GM18519 (cell line): ENCODE data around the gene ILK.
A peak's percentile ranks its signal among the peaks of the same experiment; 100 is the strongest.

Experiments used
- ATAC-seq: cut with Tn5 transposase; IDR thresholded peaks from one replicate; pipeline ENCODE4 v1.9.1; 2021; ENCODE audit warnings: mild to moderate bottlenecking, moderate library complexity; ENCODE audit not compliant: unreplicated experiment, low FRiP score

ILK gene

DNA sequence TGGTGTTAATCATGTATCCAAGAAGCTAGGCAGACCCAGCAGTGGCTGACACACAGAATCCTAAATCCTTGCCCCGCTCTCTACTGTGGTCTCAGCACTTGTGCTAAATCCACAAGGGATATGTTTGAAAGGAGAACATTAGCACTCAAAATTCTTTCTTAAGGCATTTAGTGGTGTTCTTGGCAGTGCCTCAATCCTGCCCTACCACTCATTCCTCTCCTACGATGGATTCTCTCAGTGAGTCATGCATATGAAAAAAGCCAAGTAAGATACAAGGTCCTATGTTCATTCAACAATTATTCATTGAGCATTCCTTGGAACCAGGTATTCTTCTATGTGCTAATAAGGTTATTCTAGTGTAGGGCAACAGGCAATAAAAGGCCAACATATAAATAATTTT lies 31.4 kb upstream of the ILK start:
- ATAC-seq, result no peak

DNA sequence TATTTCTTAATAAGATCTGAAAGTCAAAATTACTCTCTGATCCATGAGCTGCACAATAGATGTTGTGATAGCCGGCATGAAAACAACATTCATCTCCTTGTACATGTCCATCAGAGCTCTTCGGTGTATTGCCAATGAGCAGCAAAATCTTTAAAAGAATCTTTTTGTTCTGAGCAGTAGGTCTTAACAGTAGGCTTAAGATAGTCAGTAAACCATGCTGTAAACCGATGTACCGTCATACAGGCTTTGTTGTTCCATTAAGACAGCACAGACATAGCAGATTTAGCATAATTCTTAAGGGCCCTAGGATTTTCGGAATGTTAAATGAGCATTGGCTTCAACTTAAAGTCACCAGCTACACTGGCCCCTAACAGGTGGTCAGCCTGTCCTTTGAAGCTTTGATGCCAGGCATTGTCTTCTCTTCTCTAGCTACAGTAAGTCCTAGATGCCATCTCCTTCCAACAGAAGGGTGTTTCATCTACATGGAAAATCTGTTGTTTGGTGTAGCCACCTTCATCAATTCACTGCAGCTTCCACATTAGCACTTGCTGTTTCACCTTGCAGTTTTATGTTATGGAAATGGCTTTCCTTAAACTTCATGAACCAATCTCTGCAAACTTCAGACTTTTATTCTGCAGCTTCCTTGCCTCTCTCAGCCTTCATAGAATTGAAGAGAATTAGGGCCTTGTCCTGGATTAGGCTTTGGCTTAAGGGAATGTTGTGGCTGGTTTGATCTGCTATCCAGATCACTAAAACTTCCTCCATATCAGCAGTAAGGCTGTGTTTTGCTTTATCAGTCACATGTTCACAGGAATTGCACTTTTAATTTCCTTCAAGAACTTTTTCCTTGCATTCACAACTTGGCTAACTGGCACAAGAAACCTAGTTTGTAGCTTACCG lies 28.5 kb upstream of the ILK start:
- no peak for ATAC-seq

GRCh38 chr11:6576471-6577373 lies 26.9 kb upstream of the ILK start:
- no peak for ATAC-seq

DNA sequence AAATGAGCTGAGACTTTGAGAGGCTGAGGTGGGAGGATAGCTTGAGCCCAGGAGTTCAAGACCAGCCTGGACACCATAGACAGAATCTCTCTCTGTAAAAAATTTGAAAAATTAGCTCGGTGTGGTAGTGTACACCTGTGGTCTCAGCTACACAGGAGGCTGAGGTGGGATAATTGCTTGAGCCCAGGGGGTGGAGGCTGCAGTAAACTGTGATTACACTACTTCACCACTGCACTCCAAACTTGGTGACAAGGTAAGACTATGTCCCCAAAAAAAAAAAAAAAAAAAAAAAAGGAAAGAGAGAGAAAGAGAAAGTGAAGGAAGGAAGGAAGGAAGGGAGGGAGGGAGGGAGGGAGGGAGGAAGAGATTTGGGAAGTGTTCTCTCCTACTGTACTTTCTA lies 25.4 kb upstream of the ILK start:
- ATAC-seq, result no peak

DNA sequence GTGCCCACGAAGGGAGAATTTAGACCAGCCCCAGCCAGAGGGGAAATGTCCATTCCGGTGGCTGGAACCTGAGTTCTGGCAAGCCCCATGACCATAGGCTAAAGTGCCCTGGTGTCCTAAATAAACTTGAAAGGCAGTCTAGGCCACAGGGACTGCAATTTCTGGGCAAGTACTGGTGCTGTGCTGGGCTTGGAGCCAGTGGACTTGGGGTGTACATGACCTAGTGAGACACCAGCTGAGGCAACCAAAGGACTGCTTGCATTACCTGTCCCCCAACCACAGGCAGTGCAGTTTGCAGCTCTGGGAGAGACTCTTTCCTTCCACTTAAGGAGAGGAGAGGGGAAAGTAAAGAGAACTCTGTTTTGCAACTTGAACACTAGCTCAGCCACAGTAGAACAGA lies 23.9 kb upstream of the ILK start:
- ATAC-seq, result no peak

DNA sequence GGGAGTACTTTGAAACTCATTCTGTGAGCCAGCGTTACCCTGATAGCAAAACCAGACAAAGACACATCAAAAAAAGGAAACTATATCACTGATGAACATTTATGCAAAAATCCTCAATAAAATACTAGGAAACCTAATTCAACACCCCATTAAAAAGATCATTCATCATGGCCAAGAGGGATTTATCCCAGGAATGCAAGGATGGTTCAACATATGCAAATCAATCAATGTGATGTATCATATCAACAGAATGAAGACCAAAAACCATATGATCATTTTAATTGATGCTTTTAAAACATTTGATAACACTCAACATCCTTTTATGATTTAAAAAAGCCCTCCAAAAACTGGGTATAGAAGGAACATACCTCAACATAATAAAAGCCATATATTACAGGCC lies 20.0 kb upstream of the ILK start:
- ATAC-seq, result no peak

GRCh38 chr11:6584528-6584927 lies 19.0 kb upstream of the ILK start:
- ATAC-seq, result no peak

DNA sequence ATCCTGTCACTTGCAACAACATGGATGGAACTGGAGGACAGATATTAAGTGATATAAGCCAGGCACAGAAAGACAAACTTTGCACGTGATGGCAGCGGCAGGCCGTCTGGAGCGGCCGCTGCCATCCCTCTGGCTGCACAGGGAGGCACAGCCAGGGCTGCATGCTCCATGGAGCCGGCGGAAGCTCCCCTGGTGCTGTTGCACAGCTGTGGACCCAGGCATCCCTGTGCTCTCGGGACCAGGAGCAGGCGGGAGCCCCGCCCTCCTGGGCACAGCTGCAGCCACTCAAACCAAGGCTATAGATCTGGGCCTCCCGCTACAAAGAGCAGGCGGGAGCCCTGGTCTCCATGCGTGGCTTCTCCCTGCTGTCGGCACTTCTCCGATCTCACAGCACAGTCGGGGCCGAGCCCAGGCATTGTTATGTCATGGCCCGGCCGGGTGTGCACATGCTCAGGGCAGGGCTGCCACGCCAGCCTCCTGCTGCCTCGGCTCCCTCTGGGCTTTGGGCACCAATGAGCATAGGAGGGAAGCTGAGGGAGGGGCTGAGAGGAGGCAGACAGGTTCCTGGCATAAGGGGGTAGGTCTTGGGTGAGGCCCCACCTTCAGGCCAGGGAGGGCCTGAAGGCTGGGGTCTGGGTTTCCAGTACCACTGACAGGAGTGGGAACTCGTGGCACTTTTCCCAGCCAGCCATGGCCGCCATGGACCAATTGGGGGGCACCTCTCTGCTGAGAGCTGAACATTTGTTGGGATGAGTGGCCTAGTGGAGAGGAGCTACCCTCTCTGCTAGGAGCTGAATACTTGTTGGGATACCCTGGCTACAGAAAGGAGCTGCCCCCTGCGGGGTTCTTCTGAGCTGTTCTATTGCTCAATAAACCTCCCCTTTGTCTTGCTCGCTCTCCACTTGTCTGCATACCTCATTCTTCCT lies 16.9 kb upstream of the ILK start:
- ATAC-seq, result no peak

- no peak for ATAC-seq
Observed at GRCh38 chr11:6587360-6587953, 16.1 kb upstream of the ILK start.

- ATAC-seq, result no peak
Observed at GRCh38 chr11:6588018-6588417, 15.6 kb upstream of the ILK start.

DNA sequence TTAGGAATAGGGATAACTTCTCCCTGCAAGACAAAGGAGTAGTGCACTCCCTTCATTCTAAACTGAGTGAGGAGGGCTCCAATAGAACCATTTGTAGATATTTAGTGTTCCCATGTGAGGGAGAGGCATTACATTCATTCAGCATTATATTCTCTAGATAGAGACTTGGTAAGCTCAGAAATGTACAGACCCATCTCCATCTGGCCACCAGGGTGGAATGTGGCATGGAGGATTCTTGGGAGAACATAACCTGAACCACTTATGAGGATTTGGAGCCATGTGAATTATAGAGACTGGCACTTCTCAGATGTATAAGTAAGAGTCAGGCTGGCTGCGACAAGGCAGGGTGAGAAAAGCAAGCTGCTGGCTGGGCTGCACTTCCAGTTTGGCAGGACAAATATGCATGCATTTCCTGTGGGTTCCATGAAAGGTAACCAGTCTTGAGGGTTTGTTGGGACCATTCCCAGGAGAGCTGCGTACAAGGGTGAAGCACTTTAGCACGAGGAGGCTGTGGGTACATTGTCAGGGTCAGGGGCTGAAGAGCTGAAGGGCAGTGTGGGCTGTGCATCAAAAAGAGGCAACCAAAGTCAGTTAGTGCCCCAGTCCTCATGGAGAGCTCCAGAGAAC lies 9.3 kb upstream of the ILK start:
- no peak for ATAC-seq

DNA sequence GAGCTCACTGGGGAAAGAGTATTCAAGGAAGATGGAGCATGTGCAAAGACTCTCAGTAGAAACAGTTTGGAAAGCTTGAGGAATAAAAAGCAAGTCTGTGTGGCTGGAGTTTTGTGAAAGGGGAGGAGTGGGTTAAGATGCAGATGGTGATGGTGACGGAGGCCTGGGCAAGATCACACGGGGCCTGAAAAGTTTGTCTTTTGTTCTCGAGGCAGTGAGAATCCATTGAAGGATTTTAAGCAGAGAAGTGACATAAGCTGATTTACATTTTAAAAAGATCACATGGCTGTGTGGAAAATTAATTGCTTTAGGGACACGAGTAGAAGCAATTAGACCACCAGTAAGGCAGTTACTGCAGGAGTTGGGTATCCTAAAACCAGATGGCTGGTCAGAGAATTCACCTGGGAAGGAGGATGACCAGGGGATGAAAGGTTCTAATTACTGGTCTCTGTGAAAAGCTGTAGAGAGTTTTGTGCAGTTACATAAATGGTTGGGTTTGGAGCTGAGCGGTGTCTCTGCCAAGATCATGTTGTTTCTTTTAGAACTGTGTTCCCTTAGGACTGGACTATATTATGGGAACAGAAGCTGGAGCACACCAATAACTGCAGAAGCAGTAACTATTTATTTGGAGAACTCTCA lies 7.2 kb upstream of the ILK start:
- ATAC-seq, result no peak

GRCh38 chr11:6598555-6598954 lies 5.0 kb upstream of the ILK start:
- ATAC-seq, result no peak

DNA sequence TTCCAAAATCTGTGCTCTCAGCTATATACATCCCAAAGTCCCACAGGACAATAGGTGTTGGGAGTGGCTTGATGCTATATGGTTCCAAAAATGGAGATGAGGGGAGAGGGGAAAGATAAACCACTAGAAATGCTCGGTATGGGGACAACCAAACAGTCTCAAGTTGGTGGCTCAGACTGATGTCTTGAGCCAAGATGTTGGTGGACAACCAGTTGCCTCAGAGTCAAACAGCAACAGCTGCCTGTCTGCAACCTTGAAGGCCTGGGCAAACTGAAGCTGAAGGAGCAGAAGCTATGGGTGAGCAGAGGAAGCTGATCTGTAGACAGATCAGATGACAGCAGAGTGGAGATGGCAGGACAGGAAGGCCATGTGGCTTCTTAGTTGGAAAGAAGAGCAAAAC lies 4.1 kb upstream of the ILK start:
- no peak for ATAC-seq

GRCh38 chr11:6599881-6600390 lies 3.6 kb upstream of the ILK start:
- no peak for ATAC-seq

DNA sequence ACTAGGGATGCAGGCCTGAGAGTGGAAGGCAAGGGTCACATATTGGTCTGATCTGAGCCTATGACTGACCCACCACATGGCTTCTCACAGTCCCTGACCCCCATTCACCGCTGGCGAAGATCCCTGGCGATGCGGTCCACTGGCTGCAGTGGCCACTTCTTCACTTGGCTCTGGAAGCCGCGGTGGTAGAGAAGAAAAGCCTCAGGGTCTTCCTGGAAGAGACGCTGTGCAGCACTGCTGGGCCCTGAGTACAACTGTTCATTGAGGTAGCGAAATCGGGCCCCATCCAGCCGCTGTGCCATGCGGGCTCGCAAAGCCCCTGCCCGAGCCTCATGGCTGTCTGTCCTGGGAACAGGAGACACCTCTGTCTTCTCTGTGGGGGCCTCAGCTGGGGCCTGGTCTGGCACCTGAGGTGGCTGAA lies 2.5 kb upstream of the ILK start:
- ATAC-seq, result no peak

DNA sequence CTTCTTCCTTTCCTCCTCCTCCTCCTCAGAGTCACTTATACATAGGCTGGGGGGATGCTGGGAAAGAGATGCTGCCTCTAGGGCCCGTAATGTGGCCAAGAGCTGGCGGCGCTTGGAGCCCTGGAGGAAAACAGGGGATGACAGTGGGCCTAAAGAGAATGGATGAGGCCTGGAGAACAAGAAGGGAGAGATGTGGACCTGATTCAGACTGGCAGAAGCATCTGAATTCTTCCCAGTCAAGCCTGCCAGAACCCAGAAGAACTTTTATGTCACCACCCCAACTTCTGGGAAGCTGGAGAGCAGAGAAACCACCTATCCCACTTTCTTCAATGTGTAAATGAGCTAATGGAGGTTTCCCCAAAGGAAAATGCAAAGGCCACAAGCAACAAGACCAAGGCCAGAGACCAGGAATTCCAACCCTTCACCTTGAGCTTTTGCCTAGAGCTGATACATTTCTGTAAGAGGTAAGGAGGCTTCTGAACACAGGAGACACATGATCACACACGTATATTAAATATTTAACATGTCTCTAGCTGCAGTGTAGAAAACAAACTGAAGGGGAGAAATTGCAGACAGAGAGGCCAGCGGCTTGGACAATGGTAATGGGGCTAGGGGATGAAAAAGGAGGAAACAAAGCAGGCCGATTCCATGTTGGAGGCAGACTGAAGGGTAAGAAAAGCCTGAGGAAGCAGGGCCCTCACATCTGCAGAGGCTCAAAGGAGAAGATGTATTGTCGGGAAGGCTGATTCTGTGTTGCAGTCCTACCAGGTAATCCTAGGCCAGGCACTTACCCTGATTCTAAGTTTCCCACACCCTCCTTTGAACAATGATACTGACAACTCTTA lies 1.3 kb upstream of the ILK start:
- no peak for ATAC-seq

DNA sequence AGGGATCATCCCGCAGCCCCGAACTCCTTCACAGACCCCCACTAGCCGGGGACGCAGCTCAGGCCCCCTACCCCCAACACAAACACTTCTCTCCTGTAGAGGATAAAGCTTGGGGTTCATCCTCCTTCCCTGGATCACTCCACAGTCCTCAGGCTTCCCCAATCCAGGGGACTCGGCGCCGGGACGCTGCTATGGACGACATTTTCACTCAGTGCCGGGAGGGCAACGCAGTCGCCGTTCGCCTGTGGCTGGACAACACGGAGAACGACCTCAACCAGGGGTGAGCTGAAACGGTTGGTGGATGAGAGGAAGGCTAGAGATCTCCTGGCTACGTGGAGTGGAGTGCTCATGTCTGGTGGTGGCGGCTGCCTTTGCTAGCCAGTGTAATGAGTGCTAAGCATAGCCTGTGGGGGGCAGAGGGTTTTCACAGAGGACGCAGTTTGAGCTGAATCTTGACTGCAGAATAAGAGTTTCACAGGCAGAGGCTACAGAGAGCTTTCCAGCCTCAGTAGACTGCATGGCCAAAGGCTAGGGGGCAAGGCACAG lies 580 bp downstream of the ILK start:
- ATAC-seq, result peak; percentile 37
